ENCODE data around the gene C20orf204. TPM values are rescaled to one million over a fixed set of nuclear protein-coding genes. Genes with fewer than 3 reads are reported as not detected.
A peak's percentile ranks its signal among the peaks of the same experiment; 100 is the strongest.

C20orf204 gene
- total and polyA plus RNA-seq, 10 of the 15 experiments (the other 5 are each of a cell fraction or from before 2014, with no cell fraction given) = 0.24 to 56.0 (median 12.4) TPM

DNA sequence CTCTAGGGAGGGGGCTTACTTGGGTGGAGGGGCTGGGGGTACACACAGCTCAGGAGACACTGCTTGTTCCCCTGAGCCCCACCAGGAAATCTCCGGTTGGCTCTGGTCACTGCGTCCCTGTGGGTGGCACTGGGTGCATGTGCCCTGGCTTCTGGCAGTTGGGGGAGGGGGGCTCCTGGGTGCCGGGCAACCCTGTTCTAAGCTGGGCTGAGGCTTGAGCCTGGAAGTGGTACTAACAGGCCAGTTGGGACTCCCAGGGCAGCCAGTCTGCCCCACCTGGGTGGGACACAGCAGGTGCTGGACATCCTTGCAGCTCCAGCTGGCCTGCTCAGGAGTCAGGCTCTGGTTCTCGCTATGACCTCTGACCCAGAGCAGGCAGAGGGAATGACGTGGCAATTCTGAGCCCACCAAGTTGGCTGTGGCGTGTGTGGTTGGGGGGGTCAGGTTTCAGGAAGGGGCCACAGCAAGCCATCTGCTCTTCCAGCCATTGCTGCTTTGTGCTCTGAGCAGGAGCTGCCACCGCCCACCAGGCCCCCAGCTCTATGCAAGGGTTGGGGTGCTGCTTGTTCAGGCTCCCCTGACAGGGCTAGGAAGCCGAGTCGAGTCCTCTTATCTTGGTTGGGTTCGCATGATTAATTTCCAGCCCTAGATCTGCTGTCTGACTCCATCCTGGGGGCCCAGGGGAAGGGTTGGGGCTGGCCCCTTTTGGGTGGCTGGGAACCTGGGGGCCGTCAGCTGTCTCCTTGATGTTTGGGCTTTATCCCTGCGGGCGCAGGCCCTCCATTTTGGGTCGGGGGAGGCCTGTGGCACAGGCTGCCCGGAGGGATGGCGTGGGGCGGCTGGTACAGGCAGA lies 590 bp downstream of the C20orf204 start (continued):
- TF ChIP-seq, protein P1, sequence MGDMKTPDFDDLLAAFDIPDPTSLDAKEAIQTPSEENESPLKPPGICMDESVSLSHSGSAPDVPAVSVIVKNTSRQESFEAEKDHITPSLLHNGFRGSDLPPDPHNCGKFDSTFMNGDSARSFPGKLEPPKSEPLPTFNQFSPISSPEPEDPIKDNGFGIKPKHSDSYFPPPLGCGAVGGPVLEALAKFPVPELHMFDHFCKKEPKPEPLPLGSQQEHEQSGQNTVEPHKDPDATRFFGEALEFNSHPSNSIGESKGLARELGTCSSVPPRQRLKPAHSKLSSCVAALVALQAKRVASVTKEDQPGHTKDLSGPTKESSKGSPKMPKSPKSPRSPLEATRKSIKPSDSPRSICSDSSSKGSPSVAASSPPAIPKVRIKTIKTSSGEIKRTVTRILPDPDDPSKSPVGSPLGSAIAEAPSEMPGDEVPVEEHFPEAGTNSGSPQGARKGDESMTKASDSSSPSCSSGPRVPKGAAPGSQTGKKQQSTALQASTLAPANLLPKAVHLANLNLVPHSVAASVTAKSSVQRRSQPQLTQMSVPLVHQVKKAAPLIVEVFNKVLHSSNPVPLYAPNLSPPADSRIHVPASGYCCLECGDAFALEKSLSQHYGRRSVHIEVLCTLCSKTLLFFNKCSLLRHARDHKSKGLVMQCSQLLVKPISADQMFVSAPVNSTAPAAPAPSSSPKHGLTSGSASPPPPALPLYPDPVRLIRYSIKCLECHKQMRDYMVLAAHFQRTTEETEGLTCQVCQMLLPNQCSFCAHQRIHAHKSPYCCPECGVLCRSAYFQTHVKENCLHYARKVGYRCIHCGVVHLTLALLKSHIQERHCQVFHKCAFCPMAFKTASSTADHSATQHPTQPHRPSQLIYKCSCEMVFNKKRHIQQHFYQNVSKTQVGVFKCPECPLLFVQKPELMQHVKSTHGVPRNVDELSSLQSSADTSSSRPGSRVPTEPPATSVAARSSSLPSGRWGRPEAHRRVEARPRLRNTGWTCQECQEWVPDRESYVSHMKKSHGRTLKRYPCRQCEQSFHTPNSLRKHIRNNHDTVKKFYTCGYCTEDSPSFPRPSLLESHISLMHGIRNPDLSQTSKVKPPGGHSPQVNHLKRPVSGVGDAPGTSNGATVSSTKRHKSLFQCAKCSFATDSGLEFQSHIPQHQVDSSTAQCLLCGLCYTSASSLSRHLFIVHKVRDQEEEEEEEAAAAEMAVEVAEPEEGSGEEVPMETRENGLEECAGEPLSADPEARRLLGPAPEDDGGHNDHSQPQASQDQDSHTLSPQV (IDR thresholded peaks at IDR 0.05) = peak; percentile 77
- TF ChIP-seq JUNB (IDR thresholded peaks at IDR 0.05) (peak; percentile 19; the same call in 1 of the 2 replicates), RFX5 (IDR thresholded peaks at IDR 0.05; ENCODE audit: low read depth, low read length) (no peak), TCF12 (IDR thresholded peaks at IDR 0.05; ENCODE audit: low read depth, low read length) (peak; percentile 83), SP1 (IDR thresholded peaks at IDR 0.05; ENCODE audit: low read depth, low read length) (no peak), BMI1 (IDR thresholded peaks at IDR 0.05; ENCODE audit: borderline replicate concordance) (0 out of 2 replicates have a peak, but pooled peaks have one; percentile 9), POLR2AphosphoS2 (IDR thresholded peaks at IDR 0.05; ENCODE audit: low read depth, low read length) (peak; percentile 11), NR2C1 (IDR thresholded peaks at IDR 0.05) (peak; percentile 79), CEBPB (IDR thresholded peaks at IDR 0.05; ENCODE audit: borderline replicate concordance in 1 of 2, low read depth in 2 of 2, low read length in 2 of 2) (no peak), GATAD2B (conservative IDR thresholded peaks at IDR 0.05; ENCODE audit: low read depth) (no peak)
- TF ChIP-seq, protein P2, sequence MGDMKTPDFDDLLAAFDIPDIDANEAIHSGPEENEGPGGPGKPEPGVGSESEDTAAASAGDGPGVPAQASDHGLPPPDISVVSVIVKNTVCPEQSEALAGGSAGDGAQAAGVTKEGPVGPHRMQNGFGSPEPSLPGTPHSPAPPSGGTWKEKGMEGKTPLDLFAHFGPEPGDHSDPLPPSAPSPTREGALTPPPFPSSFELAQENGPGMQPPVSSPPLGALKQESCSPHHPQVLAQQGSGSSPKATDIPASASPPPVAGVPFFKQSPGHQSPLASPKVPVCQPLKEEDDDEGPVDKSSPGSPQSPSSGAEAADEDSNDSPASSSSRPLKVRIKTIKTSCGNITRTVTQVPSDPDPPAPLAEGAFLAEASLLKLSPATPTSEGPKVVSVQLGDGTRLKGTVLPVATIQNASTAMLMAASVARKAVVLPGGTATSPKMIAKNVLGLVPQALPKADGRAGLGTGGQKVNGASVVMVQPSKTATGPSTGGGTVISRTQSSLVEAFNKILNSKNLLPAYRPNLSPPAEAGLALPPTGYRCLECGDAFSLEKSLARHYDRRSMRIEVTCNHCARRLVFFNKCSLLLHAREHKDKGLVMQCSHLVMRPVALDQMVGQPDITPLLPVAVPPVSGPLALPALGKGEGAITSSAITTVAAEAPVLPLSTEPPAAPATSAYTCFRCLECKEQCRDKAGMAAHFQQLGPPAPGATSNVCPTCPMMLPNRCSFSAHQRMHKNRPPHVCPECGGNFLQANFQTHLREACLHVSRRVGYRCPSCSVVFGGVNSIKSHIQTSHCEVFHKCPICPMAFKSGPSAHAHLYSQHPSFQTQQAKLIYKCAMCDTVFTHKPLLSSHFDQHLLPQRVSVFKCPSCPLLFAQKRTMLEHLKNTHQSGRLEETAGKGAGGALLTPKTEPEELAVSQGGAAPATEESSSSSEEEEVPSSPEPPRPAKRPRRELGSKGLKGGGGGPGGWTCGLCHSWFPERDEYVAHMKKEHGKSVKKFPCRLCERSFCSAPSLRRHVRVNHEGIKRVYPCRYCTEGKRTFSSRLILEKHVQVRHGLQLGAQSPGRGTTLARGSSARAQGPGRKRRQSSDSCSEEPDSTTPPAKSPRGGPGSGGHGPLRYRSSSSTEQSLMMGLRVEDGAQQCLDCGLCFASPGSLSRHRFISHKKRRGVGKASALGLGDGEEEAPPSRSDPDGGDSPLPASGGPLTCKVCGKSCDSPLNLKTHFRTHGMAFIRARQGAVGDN (IDR thresholded peaks at IDR 0.05) = peak; percentile 95

All from GM12878 (cell line).